ENCODE data around the gene CEP131.

Gene CEP131

DNA sequence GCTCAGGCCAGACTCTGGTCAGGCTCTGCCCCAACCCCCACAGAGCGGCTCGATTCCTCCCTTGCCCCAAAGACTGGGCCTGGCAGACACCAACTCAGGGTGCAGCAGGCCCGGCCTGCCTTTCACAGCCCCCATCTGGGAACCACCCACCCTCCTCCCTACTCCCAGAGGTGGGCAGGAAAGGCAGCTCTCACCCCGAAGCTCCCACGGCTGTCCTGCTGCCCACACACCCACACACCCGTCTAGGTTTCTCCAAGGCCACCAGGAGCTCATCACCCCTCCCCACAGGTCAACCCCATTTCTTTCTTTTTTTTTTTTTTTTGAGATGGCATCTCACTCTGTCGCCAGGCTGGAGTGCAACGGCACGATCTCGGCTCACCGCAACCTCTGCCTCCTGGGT lies 3.8 kb downstream of the CEP131 start:
- Histone ChIP-seq H3F3A (ENCODE audit: insufficient read depth) (0 out of 2 replicates have a peak, but pooled peaks cover 3% of the 10 kb centered on the region), H3K9me2 (replicated peaks; ENCODE audit: insufficient read depth, low read length) (no peaks in the 10 kb centered on the region), H3K9ac (ENCODE audit: low read length) (no peak overlapping the region), H2AFZ (ENCODE audit: low read depth, low read length, severe bottlenecking) (no peak overlapping the region), H3K36me3 (ENCODE audit: low read length) (no peaks in the 10 kb centered on the region), H3K27ac (ENCODE audit: low read depth, low read length) (no peak overlapping the region), H4K20me1 (ENCODE audit: low read depth, low read length) (no peaks in the 10 kb centered on the region), H3K79me2 (ENCODE audit: insufficient read depth, low read length) (peaks cover 3% of the 10 kb centered on the region; the same call in 1 of the 2 replicates), H3K9me3 (ENCODE audit: insufficient read depth, low read length) (no peaks in the 10 kb centered on the region), H3K4me2 (ENCODE audit: low read depth, low read length, poor library complexity, severe bottlenecking) (no peak overlapping the region), H3K27me3 (ENCODE audit: low read length) (no peaks in the 10 kb centered on the region), H3K4me3 (ENCODE audit: insufficient read depth, low read length, poor library complexity, severe bottlenecking) (no peak overlapping the region)
- TF ChIP-seq CTCF (IDR thresholded peaks at IDR 0.05; ENCODE audit: insufficient read depth, low read length, poor library complexity, severe bottlenecking) (no peak), EZH2phosphoT487 (conservative IDR thresholded peaks at IDR 0.05; ENCODE audit: low read length) (no peak)

- Histone ChIP-seq H3K79me2 (ENCODE audit: insufficient read depth, low read length) (peaks cover 3% of the 10 kb centered on the region; the same call in 1 of the 2 replicates), H3K9ac (ENCODE audit: low read length) (no peak overlapping the region), H4K20me1 (ENCODE audit: low read depth, low read length) (no peaks in the 10 kb centered on the region), H3K36me3 (ENCODE audit: low read length) (no peaks in the 10 kb centered on the region), H3K9me2 (replicated peaks; ENCODE audit: insufficient read depth, low read length) (no peaks in the 10 kb centered on the region), H3K27ac (ENCODE audit: low read depth, low read length) (no peak overlapping the region), H3K27me3 (ENCODE audit: low read length) (no peaks in the 10 kb centered on the region), H2AFZ (ENCODE audit: low read depth, low read length, severe bottlenecking) (no peak overlapping the region), H3F3A (ENCODE audit: insufficient read depth) (no peaks in the 10 kb centered on the region), H3K4me2 (ENCODE audit: low read depth, low read length, poor library complexity, severe bottlenecking) (no peak overlapping the region), H3K4me3 (ENCODE audit: insufficient read depth, low read length, poor library complexity, severe bottlenecking) (no peak overlapping the region), H3K9me3 (ENCODE audit: insufficient read depth, low read length) (no peaks in the 10 kb centered on the region)
- TF ChIP-seq CTCF (IDR thresholded peaks at IDR 0.05; ENCODE audit: insufficient read depth, low read length, poor library complexity, severe bottlenecking) (no peak), EZH2phosphoT487 (conservative IDR thresholded peaks at IDR 0.05; ENCODE audit: low read length) (no peak)
Measured at GRCh38 chr17:81218459-81218858, 4.3 kb downstream of the CEP131 start.

GRCh38 chr17:81217491-81217890 lies 5.3 kb downstream of the CEP131 start:
- Histone ChIP-seq H3K27me3 (ENCODE audit: low read length) (no peaks in the 10 kb centered on the region), H3K4me3 (ENCODE audit: insufficient read depth, low read length, poor library complexity, severe bottlenecking) (no peak overlapping the region), H3K9me3 (ENCODE audit: insufficient read depth, low read length) (no peaks in the 10 kb centered on the region), H3K9ac (ENCODE audit: low read length) (no peak overlapping the region), H4K20me1 (ENCODE audit: low read depth, low read length) (no peaks in the 10 kb centered on the region), H3K27ac (ENCODE audit: low read depth, low read length) (no peak overlapping the region), H3K9me2 (replicated peaks; ENCODE audit: insufficient read depth, low read length) (no peaks in the 10 kb centered on the region), H2AFZ (ENCODE audit: low read depth, low read length, severe bottlenecking) (no peak overlapping the region), H3K4me2 (ENCODE audit: low read depth, low read length, poor library complexity, severe bottlenecking) (no peak overlapping the region), H3K36me3 (ENCODE audit: low read length) (no peaks in the 10 kb centered on the region), H3F3A (ENCODE audit: insufficient read depth) (no peaks in the 10 kb centered on the region), H3K79me2 (ENCODE audit: insufficient read depth, low read length) (peaks cover 3% of the 10 kb centered on the region; the same call in 1 of the 2 replicates)
- TF ChIP-seq CTCF (IDR thresholded peaks at IDR 0.05; ENCODE audit: insufficient read depth, low read length, poor library complexity, severe bottlenecking) (no peak), EZH2phosphoT487 (conservative IDR thresholded peaks at IDR 0.05; ENCODE audit: low read length) (no peak)

All from SU-DHL-6 (cell line).